ENCODE measurements around the gene ZNF667. TPM values are rescaled to one million over a fixed set of nuclear protein-coding genes. Genes with fewer than 3 reads are reported as not detected.
A peak's percentile ranks its signal among the peaks of the same experiment; 100 is the strongest.

ZNF667 gene
- polyA plus RNA-seq, 3 donors, result 18.7 to 23.4 (median 20.7) TPM

GRCh38 chr19:56403764-56404704, 73.1 kb downstream of the ZNF667 start, which contains the start of gene ZNF583:
ZNF583 (plus strand) TSS chr19:56404332; CDS start chr19:56407115, 2,783 bp downstream.
- DNase-seq (ENCODE audit: extremely low read depth in 1 of 11, low read depth in 9 of 11, low spot score in 4 of 11), result peak; percentile 84 to 94 (median 93)

- DNase-seq (ENCODE audit: extremely low read depth in 1 of 11, low read depth in 9 of 11, low spot score in 4 of 11), result no peak
Measured at GRCh38 chr19:56403261-56403660, 73.9 kb downstream of the ZNF667 start.

- no peak for DNase-seq (ENCODE audit: extremely low read depth in 1 of 11, low read depth in 9 of 11, low spot score in 4 of 11)
Measured at GRCh38 chr19:56400485-56400884, 76.7 kb downstream of the ZNF667 start.

GRCh38 chr19:56398809-56399208, 78.3 kb downstream of the ZNF667 start:
- no peak for DNase-seq (ENCODE audit: extremely low read depth in 1 of 11, low read depth in 9 of 11, low spot score in 4 of 11)

- DNase-seq (ENCODE audit: extremely low read depth in 1 of 11, low read depth in 9 of 11, low spot score in 4 of 11), result peak; percentile 90 to 97 (median 95)
Measured at GRCh38 chr19:56393119-56394012, 83.8 kb downstream of the ZNF667 start, which contains the start of gene ZNF582. ZNF582 (minus strand) TSS chr19:56393534; CDS start chr19:56391752, 1,782 bp downstream.

Other genes with a start within 250 kb of the ZNF667 start
- 1 to 10 TPM; 1.4 to 4.7 (median 1.5) TPM for gene EDDM13, start 204.6 kb downstream of the ZNF667 start, polyA plus RNA-seq (ENCODE audit: insufficient read length in 3 of 3)
- gene ZSCAN5A, start 162.5 kb downstream of the ZNF667 start, polyA plus RNA-seq (ENCODE audit: insufficient read length in 3 of 3), result 10 to 100 TPM; 14.7 to 17.2 (median 17.0) TPM
- gene ZNF582, start 83.8 kb downstream of the ZNF667 start, polyA plus RNA-seq (ENCODE audit: insufficient read length in 3 of 3), result 10 to 100 TPM; 10.9 to 14.2 (median 11.3) TPM
- gene ZNF583, start 73.0 kb downstream of the ZNF667 start, polyA plus RNA-seq (ENCODE audit: insufficient read length in 3 of 3), result 10 to 100 TPM in 1 of 3 donors, 1 to 10 TPM in 2; 9.5 to 11.2 (median 9.9) TPM
- 10 to 100 TPM; 20.1 to 32.6 (median 21.2) TPM for gene ZNF471, start 30.5 kb upstream of the ZNF667 start, polyA plus RNA-seq (ENCODE audit: insufficient read length in 3 of 3)
- 10 to 100 TPM; 13.6 to 16.8 (median 14.4) TPM for gene ZFP28, start 61.6 kb upstream of the ZNF667 start, polyA plus RNA-seq (ENCODE audit: insufficient read length in 3 of 3)
- 10 to 100 TPM in 2 of 3 donors, 1 to 10 TPM in 1; 8.5 to 11.9 (median 10.9) TPM for gene ZNF470, start 90.1 kb upstream of the ZNF667 start, polyA plus RNA-seq (ENCODE audit: insufficient read length in 3 of 3)
- gene ZNF71, start 118.0 kb upstream of the ZNF667 start, polyA plus RNA-seq (ENCODE audit: insufficient read length in 3 of 3), result 10 to 100 TPM in 1 of 3 donors, 1 to 10 TPM in 2; 8.4 to 10.5 (median 9.4) TPM
- gene SMIM17, start 165.8 kb upstream of the ZNF667 start, polyA plus RNA-seq (ENCODE audit: insufficient read length in 3 of 3), result 1 to 10 TPM; 1.3 to 2.1 (median 1.8) TPM
- 1 to 10 TPM; 3.5 to 4.7 (median 4.4) TPM for gene ZNF835, start 194.4 kb upstream of the ZNF667 start, polyA plus RNA-seq (ENCODE audit: insufficient read length in 3 of 3)

Measured in renal cortex interstitium (tissue), 11 donors.